ENCODE data around the gene BRDT.

GRCh38 chr1:91981996-91982609 is 32.9 kb downstream of the BRDT start:
- TF ChIP-seq, protein P1, sequence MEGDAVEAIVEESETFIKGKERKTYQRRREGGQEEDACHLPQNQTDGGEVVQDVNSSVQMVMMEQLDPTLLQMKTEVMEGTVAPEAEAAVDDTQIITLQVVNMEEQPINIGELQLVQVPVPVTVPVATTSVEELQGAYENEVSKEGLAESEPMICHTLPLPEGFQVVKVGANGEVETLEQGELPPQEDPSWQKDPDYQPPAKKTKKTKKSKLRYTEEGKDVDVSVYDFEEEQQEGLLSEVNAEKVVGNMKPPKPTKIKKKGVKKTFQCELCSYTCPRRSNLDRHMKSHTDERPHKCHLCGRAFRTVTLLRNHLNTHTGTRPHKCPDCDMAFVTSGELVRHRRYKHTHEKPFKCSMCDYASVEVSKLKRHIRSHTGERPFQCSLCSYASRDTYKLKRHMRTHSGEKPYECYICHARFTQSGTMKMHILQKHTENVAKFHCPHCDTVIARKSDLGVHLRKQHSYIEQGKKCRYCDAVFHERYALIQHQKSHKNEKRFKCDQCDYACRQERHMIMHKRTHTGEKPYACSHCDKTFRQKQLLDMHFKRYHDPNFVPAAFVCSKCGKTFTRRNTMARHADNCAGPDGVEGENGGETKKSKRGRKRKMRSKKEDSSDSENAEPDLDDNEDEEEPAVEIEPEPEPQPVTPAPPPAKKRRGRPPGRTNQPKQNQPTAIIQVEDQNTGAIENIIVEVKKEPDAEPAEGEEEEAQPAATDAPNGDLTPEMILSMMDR (IDR thresholded peaks at IDR 0.05) = no peak
- TF ChIP-seq POLR2A (IDR thresholded peaks at IDR 0.05) = no peak
